ENCODE data around the gene ZFP37.
"Not testable (repeated sequence)": the region's sequence is repeated elsewhere in the genome, so short reads cannot be mapped to it uniquely, and the experiment has no call there.

DNA sequence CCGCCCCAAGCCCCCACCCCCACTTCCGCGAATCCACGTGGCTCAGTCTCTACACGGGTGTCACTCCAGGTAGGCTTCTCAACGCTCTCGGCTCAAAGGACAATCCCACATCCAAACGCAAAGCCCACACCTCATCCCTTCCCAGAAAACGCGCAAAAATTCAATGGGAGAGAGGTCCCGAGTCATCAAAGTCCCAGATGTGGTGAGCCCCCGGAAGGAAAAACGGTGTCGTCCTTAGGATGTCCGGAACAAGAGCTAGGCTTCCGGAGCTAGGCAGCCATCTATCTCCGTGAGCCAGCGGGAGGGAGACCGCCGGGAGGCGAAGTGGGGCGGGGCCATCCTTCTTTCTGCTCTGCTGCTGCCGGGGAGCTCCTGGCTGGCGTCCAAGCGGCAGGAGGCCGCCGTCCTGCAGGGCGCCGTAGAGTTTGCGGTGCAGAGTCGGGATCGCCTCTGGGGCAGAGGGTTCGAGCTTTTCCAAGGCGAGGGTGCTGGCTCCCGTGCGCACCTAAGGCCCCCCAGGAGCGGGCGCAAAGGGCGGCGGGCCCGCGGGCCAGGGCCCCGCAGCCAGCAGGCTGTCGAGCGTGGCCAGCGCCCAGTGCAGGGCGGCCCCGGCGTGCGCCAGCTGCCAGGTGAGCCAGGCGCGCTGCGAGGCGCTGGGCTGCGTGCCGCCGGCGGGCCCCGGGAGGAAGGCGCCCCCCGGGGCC, 3.2 kb upstream of the ZFP37 start:
- not testable (repeated sequence) for TF ChIP-seq POLR2AphosphoS5, POLR2A (IDR thresholded peaks at IDR 0.05)
- TF ChIP-seq, protein P1, sequence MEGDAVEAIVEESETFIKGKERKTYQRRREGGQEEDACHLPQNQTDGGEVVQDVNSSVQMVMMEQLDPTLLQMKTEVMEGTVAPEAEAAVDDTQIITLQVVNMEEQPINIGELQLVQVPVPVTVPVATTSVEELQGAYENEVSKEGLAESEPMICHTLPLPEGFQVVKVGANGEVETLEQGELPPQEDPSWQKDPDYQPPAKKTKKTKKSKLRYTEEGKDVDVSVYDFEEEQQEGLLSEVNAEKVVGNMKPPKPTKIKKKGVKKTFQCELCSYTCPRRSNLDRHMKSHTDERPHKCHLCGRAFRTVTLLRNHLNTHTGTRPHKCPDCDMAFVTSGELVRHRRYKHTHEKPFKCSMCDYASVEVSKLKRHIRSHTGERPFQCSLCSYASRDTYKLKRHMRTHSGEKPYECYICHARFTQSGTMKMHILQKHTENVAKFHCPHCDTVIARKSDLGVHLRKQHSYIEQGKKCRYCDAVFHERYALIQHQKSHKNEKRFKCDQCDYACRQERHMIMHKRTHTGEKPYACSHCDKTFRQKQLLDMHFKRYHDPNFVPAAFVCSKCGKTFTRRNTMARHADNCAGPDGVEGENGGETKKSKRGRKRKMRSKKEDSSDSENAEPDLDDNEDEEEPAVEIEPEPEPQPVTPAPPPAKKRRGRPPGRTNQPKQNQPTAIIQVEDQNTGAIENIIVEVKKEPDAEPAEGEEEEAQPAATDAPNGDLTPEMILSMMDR (IDR thresholded peaks at IDR 0.05 in 8 of 11, conservative IDR thresholded peaks at IDR 0.05 in 3 of 11) = not testable (repeated sequence)

Measured in spleen (tissue), 7 donors.